ENCODE measurements around the gene KRTAP21-3.

GRCh38 chr21:30707409-30707808 is 11.2 kb downstream of the KRTAP21-3 start:
- TF ChIP-seq RARB (CRISPR knock-in tag; IDR thresholded peaks at IDR 0.05) (no peak), TSHZ2 (CRISPR knock-in tag; IDR thresholded peaks at IDR 0.05) (no peak), TCF4 (CRISPR knock-in tag; IDR thresholded peaks at IDR 0.05; ENCODE audit: borderline replicate concordance) (no peak), ZFP3 (CRISPR knock-in tag; IDR thresholded peaks at IDR 0.05) (no peak), PPARA (CRISPR knock-in tag; IDR thresholded peaks at IDR 0.05; ENCODE audit: borderline replicate concordance) (no peak)

All from SK-N-SH treated with all-trans-retinoic acid at 6 μM for 48 hours (cell line).